Left colon (tissue), 2 donors: ENCODE data around the gene SKIC2. TPM values are rescaled to one million over a fixed set of nuclear protein-coding genes. Genes with fewer than 3 reads are reported as not detected.
A peak's percentile ranks its signal among the peaks of the same experiment; 100 is the strongest.
"Not testable (repeated sequence)": the region's sequence is repeated elsewhere in the genome, so short reads cannot be mapped to it uniquely, and the experiment has no call there.

Experiments used
- ATAC-seq: fragments of 200-7000 bp; cut with Tn5 transposase; one replicate; pipeline ENCODE4 v1.9.1; 2020; ENCODE audit warnings: mild to moderate bottlenecking, moderate library complexity
- DNase-seq, 2 donors: peaks; one replicate each; pipeline ENCODE4 v3.0.0-alpha.2; 2020
- intact Hi-C, 2 donors: fragments of 100-400 bp; cut with DNase I in 1 of 2; cut with micrococcal nuclease in 1 of 2; formaldehyde crosslinking; loops; one replicate each; pipeline versions ENCODE4 v1.11.2 to v1.14.0; 2022; cut with DNase I, micrococcal nuclease
- long read RNA-seq: library from polyadenylated mRNA; unstranded; transcript quantifications from one replicate; pipeline ENCODE4 v2.0.0, GENCODE V29; 2021
- total RNA-seq, 2 donors: library from RNA; stranded (reverse); fragmentation: NEBNext Ultra II Directional; extraction: Animal tissue kit (Norgen Biotek cat#: 25700); gene quantifications; one replicate each; pipeline ENCODE4 v1.2.1, GENCODE V29; 2021
- donor health status: DM: no; HTN: no; CAD: no.
- donor health status: DM: yes; HTN: yes; CAD: no.

The SKIC2 gene
- total RNA-seq = 10 to 100 TPM; 55.4 to 70.8 TPM
- long read RNA-seq, transcript SKIV2L-201 (28 exons, 3,894 nt) = major isoform, 8 of 30 reads
- long read RNA-seq, partial matches to known transcripts = 18 of 30 reads
- long read RNA-seq, other reads (novel, unspliced or antisense) = 4 of 30 reads

DNA sequence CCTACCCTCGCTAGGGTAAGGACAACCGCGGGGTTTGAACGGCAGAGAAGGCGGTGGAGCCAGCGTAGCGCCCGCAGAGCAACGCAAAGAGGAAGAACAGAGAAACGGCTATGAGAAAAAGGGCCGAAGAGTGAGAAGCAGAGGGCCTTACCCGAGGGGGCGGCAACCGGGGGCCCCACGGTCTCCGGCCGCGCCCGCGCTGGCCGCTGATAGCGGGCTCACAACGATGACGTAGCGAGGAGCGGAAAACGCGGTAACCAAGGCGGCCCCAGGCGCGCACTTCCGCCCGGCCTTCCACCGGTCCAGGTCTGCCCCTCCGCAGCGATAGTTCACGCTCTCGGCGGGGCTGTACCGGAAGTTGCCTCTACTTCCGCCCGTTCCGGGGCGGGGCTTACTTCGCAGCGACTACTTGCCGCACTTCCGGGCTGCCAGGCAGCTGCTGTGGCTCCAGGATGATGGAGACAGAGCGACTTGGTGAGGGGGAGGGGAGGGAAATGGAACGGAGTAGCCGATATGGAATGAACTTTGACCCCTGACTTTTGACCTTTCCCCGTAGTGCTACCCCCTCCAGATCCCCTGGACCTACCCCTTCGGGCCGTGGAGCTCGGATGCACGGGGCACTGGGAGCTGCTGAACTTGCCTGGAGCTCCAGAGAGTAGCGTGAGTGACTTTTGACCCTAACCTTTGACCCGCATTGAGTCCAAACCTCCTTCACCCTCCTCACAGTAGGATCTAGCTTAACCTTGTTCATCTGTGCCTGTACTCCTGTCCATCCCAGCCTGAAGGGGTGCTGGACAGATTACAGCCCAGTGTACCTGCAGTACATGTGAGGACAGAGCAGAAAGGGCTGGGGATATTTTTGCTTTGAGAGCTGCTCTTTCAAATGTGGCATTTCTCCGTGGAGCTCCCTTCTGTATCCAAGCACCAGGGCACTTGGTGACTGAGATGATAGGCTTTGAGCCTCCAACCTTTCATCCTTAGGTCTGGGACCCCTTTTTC is at the start of gene SKIC2, which contains the start of gene NELFE:
Gene SKIC2 (plus strand): TSS at position 435 of the 999 bp plus-strand sequence. CDS start 18 bp downstream, at position 453.
Gene NELFE (minus strand): TSS at position 231 of the 999 bp plus-strand sequence. CDS start 525 bp downstream, outside the sequence.
- ATAC-seq (peak; percentile 99), DNase-seq (peak; percentile 98 to 99)
- intact Hi-C loops = no loop called here

DNA sequence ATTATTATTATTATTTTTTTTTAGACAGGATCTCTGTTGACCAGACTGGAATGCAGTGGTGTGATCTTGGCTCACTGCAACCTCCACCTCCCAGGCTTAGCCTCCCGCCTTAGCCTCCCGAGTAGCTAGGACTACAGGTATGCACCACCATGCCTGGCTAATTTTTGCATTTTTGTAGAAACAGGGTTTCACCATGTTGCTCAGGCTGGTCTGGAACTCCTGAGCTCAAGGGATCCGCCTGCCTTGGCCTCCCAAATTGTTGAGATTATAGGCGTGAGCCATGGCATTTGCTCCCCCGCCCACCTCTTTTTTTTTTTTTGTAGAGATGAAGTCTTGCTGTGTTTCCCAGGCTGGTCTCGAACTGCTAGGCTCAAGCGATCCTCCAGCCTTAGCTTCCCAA is 49.7 kb upstream of the SKIC2 start:
- intact Hi-C loops, ATAC-seq, DNase-seq: not testable (repeated sequence)

DNA sequence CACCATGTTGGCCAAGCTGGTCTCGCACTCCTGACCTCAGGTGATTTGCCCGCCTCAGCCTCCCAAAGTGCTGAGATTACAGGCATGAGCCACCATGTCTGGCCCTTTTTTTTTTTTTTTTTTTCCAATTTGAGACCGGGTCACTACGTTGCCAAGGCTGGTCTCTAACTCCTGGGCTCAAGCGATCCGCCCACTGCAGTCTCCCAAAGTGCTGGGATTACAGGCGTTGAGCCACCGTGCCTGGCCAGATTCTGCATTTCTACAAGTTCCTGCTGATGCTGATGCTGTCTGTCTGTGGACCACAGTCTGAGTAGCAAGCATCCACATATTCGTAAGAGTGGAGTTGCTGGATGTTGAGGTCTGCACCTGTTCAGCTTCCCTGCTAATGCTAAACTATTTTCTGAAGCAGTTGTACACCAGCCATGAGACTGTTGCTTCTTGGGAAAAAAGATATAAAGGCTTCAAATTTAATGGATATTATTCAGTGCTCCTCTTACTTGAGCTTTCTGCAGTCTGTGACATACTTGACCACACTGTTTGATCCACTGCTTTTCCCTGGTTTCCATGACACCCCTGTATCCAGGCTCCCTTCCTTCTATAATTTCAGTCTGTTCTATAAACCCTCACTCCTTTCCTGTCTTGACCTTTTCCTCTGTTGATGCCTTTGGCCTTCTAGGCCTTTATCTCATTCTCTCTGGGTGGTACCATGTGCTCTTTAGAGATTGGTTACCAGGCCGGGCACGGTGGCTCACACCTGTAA is 47.0 kb upstream of the SKIC2 start:
- intact Hi-C loops = no loop called here
- ATAC-seq = no peak
- DNase-seq = no peak

DNA sequence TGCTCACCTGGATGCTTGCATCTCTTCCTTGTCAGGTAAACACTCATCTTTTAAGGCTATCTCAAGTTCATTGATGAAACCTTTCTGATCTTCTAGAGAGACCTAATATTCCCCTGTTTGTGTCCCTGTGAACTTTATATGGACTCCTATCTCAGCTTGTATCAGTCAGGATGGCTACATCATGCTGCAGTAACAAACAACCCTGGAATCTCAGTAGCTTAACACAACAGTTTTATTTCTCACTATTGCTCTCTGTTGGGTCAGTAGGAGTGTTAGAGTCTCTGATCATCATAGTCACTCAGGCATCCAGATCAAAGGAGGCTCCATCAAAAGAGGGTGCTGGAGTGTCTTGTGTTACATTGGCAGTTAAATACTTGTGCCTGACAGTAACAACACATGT is 43.6 kb upstream of the SKIC2 start:
- intact Hi-C loops = no loop called here
- ATAC-seq (no peak), DNase-seq (no peak)

DNA sequence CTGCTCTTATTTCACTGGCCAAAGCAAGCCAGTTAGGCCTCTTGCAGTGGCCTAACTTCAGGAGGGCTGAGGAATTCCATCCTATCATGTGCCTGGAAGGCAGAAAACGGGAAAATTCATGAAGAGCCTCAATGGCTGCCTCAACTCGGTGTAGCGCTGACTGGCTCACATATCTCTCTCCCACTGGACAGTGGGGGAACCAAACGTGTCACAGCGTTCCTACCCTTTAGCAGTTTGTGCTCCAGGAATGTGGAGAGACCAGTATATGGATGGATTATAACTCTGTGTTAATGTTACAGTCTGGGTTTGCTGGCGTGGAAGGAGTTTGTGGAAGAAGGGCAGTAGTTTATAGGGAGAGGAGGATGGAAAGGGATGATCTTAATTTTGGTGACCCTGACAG is 43.2 kb upstream of the SKIC2 start:
- ATAC-seq = no peak
- intact Hi-C loops = no loop called here

DNA sequence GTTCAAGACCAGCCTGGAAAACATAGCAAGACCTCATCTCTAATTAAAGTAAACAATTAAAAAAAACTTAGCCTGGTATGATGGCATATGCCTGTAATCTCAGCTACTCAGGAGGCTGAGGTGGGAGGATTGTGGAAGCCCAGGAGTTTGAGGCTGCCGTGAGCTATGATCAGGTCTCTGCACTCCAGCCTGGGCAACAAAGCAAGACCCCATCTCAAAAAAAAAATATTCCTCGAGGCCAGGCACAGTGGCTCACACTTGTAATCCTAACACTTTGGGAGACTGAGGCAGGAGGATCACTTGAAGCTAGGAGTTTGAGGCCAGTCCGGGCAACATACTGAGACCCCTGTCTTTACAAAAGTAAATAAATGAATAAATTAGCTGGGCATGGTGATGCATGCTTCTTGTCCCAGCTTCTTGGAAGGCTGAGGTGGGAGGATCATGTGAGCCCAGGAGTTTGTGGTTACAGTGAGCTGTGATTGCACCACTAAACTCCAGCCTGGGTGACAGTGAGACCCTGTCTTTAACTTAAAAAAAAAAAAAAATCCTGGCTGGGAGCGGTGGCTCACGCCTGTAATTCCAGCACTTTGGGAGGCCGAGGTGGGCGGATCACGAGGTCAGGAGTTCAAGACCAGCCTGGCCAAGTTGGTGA is 40.8 kb upstream of the SKIC2 start:
- ATAC-seq (no peak), DNase-seq (no peak)
- intact Hi-C loops = no loop called here

More for the DNA sequence above, 43.2 kb upstream of the SKIC2 start:
- DNase-seq = no peak

DNA sequence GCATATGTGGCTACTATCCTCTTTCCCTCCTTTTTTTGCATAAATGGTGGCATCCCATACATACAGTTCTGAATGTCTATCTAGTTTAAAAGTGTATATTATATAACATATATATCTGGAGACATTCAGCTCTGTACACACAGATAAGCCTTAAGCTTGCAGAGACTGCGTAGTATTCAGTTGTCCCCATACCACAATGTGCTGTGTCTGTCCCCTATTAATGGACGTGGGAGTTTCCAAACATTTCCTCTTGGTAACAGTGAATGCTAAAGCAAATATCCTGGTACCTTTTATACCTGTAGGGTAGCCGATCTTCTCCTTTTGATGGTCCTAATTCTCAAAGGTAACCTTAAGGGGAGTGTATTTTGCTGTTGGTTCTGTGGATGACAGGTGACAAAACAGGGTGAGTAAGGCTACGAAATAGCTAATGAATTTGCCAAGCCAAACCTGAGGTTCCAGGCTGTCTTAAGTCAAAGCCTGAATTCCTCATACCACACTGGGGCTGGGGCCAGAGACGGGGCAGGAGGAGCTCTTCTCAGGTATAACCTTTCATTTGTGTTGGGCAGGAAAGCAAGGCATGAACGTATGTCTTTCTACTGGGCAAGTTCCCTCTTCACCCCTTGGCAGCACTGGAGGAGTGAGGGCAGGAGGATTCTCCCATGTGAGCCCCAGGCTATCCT is 39.2 kb upstream of the SKIC2 start:
- DNase-seq (no peak), ATAC-seq (no peak)
- intact Hi-C loops = no loop called here

DNA sequence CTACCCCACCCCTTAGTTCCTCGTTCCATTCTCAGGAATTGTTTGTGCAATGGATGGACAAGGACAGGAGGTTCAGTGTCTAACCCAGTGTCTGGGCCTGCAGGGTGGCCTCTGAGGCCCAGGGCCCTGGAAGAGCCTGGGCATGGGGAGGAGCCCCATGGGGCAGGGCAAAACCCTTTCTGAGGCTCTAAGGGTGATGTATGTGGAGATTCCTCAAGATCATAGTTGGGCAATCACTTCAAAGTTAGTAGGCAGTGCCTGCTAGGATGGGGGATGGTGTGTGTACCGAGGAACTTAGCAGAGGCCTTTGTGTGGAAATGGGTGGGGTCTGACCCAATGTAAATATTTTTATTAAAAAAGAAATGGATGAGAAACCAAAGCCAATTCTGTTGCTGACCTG is 38.2 kb upstream of the SKIC2 start:
- DNase-seq = no peak
- intact Hi-C loops = no loop called here
- ATAC-seq = no peak

DNA sequence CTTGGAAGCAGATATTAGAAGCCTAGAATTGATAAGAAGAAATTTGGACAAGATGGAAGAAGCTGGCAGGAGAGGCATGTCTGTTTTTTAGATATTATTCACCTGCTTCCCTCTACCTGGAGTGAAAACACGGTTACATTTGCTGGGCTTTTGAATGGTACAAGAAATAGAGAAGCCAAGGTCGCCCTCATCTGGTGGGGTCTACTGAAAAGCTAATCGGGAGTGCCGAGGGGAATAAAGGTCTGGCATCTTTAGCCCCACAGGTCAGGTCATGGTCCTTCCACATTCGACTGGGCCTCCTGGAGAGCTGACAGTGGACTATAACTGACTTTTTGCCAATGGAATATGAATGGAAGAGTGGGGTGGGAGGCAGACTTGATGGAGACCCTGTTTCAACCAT is 36.0 kb upstream of the SKIC2 start:
- ATAC-seq = no peak
- peak in 1 of 2 donors; percentile 26 for DNase-seq
- intact Hi-C loops = no loop called here

DNA sequence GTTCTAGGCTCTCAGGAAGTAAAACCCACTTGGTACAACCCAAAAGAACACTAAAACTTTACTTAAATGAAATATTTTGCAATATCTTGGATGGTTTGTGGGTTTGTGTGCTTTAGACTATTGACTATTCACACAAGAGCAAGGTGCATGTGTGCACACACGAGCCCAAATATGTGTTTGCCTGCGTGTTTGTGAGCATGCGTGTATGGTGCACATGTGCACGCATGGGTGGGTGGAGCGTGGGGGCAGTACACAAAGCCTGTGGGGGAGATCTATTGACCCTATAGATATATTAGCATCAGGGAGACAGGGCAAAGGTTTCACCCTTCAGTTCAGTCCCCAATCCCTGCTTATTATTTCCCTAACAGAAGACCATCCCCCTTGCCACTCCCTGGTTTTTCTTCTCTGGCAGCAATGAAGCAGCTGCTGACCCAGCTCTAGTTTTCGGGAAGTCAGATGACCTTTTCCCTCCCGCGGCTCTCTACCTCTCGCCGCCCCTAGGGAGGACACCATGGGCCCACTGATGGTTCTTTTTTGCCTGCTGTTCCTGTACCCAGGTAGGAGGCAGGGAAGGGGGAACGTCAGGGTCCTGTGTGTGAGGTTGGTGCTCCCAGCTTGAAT is 31.6 kb upstream of the SKIC2 start, which contains the start of gene C2:
Gene C2 (plus strand): TSS at position 476 of the 621 bp plus-strand sequence. CDS start 36 bp downstream, at position 512.
- ATAC-seq = no peak
- intact Hi-C loops = no loop called here
- no peak for DNase-seq

DNA sequence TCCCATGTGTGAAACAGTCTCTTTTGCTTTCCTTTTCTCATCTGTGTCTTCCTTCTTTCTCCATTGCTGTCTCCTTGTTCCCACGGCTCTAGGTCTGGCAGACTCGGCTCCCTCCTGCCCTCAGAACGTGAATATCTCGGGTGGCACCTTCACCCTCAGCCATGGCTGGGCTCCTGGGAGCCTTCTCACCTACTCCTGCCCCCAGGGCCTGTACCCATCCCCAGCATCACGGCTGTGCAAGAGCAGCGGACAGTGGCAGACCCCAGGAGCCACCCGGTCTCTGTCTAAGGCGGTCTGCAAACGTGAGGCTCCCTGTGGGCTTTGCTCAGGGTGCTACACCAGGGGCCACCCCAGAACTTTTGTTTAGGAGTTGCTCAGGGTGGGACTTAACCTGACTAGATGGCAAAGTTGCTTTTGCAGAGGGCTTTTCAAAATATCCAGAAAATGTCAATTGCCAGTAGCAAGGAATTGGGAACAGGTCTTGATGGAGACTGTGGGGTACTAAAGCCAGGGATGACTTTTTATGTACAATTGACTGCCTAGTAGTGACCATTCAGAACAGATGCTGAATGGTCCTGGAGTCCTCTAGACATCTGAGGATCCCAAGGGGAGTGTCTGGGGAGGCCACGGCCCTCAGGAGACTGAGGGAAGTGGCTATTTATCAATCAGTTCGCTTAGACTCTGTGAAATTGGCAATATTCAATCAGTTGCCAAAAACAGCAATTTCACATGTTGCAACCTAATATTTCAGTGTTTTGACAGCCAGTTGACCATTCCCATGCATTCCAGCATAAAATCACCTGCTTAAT is 30.9 kb upstream of the SKIC2 start:
- DNase-seq = no peak
- ATAC-seq = no peak
- intact Hi-C loops = no loop called here

DNA sequence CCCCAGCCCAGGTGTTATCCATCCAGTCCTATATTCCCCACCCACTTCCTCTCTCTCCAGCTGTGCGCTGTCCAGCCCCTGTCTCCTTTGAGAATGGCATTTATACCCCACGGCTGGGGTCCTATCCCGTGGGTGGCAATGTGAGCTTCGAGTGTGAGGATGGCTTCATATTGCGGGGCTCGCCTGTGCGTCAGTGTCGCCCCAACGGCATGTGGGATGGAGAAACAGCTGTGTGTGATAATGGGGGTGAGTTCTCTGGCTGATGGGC is 30.4 kb upstream of the SKIC2 start:
- no peak for DNase-seq
- intact Hi-C loops = no loop called here
- ATAC-seq = no peak

DNA sequence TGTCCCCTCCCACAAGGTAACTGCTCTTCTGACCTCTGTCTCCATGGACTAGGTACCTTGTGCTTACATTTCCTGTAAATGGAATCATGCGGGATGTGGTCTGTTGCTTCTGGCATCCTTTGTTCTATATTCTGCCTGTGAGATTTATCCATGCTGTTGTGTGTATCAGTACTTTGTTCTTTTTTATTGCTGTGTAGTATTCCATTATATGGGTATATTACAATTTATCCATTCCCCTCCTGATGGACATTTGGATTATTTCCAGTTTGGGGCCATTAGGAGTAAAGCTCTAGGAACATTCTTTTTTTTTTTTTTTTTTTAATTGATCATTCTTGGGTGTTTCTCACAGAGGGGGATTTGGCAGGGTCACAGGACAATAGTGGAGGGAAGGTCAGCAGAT is 28.0 kb upstream of the SKIC2 start:
- intact Hi-C loops = no loop called here
- DNase-seq (no peak), ATAC-seq (no peak)

DNA sequence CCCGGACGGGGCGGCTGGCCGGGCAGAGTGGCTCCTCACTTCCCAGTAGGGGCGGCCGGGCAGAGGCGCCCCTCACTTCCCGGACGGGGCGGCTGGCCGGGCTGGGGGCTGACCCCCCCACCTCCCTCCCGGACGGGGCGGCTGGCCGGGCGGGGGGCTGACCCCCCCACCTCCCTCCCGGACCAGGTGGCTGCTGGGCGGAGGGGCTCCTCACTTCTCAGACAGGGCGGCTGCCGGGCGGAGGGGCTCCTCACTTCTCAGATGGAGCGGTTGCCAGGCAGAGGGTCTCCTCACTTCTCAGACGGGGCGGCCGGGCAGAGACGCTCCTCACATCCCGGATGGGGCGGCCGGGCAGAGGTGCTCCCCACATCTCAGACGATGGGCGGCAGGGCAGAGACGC is 26.8 kb upstream of the SKIC2 start:
- DNase-seq, ATAC-seq, intact Hi-C loops: not testable (repeated sequence)

DNA sequence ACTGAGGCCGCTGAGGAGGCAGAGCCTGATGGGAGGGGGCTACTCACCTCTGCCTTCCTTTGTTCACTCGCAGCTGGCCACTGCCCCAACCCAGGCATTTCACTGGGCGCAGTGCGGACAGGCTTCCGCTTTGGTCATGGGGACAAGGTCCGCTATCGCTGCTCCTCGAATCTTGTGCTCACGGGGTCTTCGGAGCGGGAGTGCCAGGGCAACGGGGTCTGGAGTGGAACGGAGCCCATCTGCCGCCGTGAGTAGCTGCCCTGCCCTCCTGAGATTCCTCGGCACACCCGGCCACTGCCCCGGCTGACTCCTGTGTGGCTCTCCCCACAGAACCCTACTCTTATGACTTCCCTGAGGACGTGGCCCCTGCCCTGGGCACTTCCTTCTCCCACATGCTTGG is 25.4 kb upstream of the SKIC2 start:
- ATAC-seq (no peak), DNase-seq (no peak)
- intact Hi-C loops = no loop called here

DNA sequence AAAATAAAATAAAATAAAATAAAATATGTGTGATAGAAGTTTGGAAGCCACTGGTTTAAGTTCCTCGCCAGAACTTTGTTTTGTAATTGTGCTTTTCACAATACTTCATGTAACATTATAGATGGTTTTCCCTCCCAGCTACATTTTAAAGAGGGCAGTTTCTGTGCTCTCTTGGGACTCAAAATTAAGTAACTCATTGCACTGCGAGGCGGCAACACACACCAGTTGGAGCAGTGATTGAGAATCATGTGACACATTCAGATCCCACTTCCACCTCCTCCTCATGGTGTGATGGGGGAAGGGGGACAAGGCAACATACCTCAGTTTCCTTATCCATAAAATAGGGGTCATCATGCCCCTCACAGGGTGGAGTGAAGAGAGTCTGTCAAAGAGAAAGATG is 24.0 kb upstream of the SKIC2 start:
- no peak for ATAC-seq
- no peak for DNase-seq
- intact Hi-C loops = no loop called here

DNA sequence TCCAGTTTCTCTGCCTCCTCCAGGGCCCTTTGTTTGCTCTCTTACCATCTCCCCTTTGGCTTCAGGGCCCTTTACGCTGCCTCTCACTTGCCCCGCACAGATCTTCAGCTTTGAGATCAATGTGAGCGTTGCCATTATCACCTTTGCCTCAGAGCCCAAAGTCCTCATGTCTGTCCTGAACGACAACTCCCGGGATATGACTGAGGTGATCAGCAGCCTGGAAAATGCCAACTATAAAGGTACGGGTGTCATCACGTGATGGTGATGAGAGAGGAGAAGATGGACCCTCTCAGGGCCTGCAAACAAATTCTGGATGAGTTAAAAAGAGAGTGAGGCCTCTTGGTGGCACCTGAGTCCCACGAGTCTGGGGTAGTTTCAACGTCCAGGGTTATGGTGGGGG is 23.2 kb upstream of the SKIC2 start:
- ATAC-seq (no peak), DNase-seq (no peak)
- intact Hi-C loops = no loop called here
